ENCODE measurements around the gene MEF2C.
"Not testable (repeated sequence)": the region's sequence is repeated elsewhere in the genome, so short reads cannot be mapped to it uniquely, and the experiment has no call there.

Gene MEF2C

GRCh38 chr5:88868468-88869068 is 14.4 kb downstream of the MEF2C start:
- DNase-seq (ENCODE audit: insufficient read length, low spot score), result no peak
- FAIRE-seq, result no peak

GRCh38 chr5:88867638-88868037 is 15.3 kb downstream of the MEF2C start:
- FAIRE-seq (no peak), DNase-seq (ENCODE audit: insufficient read length, low spot score) (no peak)

DNA sequence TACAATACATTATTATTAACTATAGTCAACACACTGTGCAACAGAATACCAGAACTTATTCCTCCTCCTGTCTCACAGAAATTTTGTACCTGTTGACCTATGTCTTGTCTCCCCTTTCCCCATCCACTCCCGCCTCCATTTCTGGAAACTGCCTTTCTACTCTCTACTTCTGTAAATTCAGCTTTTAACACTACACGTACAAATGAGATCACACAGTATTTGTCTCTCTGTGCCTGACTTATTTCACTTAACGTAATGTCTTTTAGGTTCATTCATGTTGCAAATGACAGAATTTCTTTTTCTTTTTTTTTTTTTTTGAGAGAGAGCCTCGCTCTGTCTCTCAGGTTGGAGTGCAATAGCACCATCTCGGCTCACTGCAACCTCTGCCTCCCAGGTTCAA is 19.5 kb downstream of the MEF2C start:
- DNase-seq (ENCODE audit: insufficient read length, low spot score) (no peak), FAIRE-seq (no peak)

DNA sequence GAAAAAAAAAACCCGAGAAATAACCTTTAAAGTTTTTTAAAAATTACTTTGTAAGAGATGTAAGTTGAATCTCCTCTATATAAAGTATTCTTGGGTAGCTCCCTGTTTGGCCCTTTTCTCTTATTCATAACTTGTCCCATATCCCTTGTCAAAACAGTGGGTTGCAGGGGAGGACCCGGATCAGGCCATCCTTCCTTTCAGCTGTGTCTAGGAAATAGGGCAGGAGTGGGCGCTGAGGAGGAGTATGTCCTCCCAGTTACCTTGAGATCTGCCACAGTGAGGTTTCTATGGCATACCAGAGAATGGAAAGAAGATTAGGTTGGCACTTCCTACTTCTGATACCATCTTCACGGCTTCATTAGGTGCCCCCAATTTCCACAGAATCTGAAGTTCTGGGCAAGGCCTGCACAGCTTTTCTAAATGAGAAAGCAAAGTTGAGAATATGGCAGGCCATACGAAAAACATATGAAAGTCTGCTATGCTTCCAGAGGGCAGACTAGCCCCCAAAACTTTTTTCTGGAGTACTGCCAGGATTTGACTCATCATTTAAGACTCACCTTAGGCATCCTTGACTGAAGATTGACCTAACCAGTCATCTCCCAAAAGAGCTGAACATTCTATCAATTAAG is 20.3 kb downstream of the MEF2C start:
- FAIRE-seq, result no peak
- no peak for DNase-seq (ENCODE audit: insufficient read length, low spot score)

- DNase-seq (ENCODE audit: insufficient read length, low spot score) (no peak), FAIRE-seq (no peak)
Observed at GRCh38 chr5:88861231-88861630, 21.8 kb downstream of the MEF2C start.

- DNase-seq (ENCODE audit: insufficient read length, low spot score), result no peak
- FAIRE-seq, result no peak
Observed at GRCh38 chr5:88860501-88860900, 22.5 kb downstream of the MEF2C start.

GRCh38 chr5:88858392-88858791 is 24.6 kb downstream of the MEF2C start:
- no peak for DNase-seq (ENCODE audit: insufficient read length, low spot score)
- FAIRE-seq, result no peak

DNA sequence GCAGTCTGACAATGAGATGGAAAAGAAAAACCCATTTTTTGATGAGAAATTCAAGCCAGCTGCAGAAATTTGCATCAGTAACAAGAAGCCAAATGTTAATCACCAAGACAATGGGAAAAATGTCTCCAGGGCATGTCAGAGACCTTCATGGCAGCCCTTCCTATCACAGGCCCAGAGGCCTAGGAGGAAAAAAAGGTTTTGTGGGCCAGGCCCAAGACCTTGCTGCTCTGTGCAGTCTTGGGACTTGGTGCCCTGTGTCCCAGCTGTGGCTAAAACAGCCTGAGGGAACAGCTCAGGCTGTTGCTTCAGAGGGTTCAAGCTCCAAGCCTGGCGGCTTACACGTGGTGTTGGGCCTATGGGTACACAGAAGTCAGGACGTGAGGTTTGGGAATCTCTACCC is 26.6 kb downstream of the MEF2C start:
- DNase-seq (ENCODE audit: insufficient read length, low spot score); FAIRE-seq: not testable (repeated sequence)

DNA sequence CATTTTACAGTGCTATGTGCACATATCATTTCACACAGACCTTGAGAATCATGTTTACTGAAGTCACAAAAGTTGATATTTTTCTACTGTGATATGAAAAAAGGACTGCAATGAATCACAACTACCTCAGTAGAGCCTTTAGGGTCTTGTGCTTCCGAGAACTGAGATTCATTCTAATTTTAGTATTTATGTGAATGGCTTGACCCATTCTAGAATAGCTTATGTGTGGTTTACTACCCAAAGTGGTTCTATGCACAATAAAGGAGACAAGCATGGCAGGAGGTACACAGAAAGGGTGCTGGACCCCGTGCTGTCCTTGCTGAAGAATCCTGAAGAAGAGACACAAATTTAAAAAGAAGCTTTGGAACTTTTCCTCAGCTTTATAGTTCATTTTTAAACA is 28.2 kb downstream of the MEF2C start:
- no peak for DNase-seq (ENCODE audit: insufficient read length, low spot score)
- no peak for FAIRE-seq

- FAIRE-seq (no peak), DNase-seq (ENCODE audit: insufficient read length, low spot score) (no peak)
Observed at GRCh38 chr5:88847420-88847819, 35.6 kb downstream of the MEF2C start.

DNA sequence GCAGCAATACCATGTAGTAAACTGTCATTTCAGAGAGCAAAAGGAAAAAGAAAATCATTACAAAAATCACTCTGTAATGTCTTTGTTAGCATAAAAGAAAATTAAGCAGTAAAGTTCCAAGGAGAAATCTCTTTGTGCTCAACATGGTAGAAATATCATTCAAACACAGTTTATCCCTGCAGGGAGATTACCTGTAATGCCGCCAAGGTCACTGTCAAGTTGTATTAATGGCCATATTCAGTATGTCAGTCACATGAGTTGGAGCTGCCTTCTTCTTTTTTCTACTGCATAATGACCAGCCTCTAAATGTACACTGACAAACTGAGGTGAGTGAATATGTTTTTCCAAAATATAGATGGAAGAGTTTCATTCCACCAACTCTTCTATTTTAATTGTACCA is 36.5 kb downstream of the MEF2C start:
- no peak for FAIRE-seq
- DNase-seq (ENCODE audit: insufficient read length, low spot score), result no peak

DNA sequence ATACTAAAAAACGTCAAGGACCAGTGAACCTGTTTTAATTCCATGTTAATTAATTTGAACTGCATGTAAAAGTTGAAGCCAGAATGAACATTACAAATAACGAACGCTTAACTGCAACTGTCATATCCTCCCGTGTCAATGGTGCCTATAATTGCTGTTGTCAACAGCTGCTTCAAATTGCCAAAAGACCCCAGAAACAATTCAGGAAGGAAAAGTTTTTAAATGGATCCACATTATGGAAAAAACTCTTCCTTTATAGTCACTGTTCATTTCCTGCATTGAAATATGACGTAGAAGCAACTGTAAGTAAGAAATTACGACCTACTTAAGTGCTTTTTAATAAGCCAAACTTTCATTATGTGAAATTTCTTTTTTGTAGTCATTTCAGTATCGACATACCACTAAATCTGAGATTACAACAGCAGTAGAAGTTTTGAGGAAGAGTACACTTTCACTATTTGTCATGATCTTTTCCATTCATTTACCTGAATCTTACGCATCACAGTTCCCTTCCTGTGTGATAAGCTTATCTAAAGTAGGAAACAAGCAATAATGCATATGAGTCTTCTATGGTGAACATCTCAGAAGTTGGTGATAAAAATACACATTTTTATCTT is 37.8 kb downstream of the MEF2C start:
- no peak for DNase-seq (ENCODE audit: insufficient read length, low spot score)
- FAIRE-seq, result no peak

GRCh38 chr5:88842784-88843183 is 40.2 kb downstream of the MEF2C start:
- FAIRE-seq, result no peak

GRCh38 chr5:88841212-88841611 is 41.8 kb downstream of the MEF2C start:
- FAIRE-seq, result no peak
- no peak for DNase-seq (ENCODE audit: insufficient read length, low spot score)

More at GRCh38 chr5:88842784-88843183, 40.2 kb downstream of the MEF2C start:
- DNase-seq (ENCODE audit: insufficient read length, low spot score), result no peak

GRCh38 chr5:88840495-88840894 is 42.5 kb downstream of the MEF2C start:
- DNase-seq (ENCODE audit: insufficient read length, low spot score) (no peak), FAIRE-seq (no peak)

DNA sequence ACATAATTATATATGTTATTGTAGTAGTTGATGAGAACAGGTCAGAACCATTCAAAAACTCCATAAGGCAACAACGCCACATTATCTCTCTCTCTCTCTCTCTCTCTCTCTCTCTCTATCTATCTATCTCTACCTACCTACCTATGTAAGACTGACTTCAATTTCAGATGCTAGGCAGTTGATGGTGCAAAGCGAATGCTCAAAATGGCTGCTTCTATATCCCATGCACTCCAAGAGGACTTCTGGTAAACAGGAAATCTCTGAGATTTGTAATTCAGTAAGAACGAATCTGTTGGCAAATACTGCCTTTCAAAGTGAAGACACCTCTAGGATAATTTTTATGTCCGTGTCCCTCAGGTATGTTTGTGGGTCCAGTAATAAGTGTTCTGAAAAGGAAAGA is 43.7 kb downstream of the MEF2C start:
- FAIRE-seq (no peak), DNase-seq (ENCODE audit: insufficient read length, low spot score) (no peak)

- DNase-seq (ENCODE audit: insufficient read length, low spot score), result no peak
Observed at GRCh38 chr5:88838500-88838899, 44.5 kb downstream of the MEF2C start.

GRCh38 chr5:88837817-88838216 is 45.2 kb downstream of the MEF2C start:
- no peak for DNase-seq (ENCODE audit: insufficient read length, low spot score)
- FAIRE-seq, result no peak

More at GRCh38 chr5:88838500-88838899, 44.5 kb downstream of the MEF2C start:
- FAIRE-seq, result no peak

- no peak for FAIRE-seq
- no peak for DNase-seq (ENCODE audit: insufficient read length, low spot score)
Observed at GRCh38 chr5:88837222-88837621, 45.8 kb downstream of the MEF2C start.

DNA sequence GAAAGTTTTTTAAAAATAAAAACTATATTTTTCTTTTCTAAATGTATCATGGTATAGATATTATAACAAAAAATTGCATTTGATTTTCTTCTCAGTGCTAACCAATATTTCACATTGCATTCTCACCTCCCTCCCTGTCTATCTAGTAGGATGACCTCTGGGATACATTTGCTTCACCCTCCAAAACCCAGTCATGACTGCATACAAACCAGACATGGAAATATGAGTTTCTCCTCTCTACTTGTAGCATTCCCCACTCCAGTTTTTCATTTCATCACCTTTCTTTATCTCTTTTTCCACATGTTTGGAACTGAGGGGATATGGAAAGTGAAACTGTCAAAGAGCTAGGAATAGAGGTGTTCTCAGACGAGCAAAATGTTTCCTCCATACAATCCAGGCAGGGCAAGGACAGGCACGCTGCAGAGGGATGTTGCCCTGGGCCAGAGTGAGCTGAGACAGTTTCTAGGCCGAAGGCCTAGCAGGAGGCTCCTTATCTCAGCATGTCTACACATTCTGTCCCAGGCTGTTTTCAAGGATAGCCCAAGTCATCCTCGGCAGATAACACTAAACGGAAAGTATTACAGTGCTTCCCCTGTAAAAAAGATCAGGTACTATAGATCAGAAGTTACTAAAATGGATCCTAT is 46.7 kb downstream of the MEF2C start:
- FAIRE-seq (no peak), DNase-seq (ENCODE audit: insufficient read length, low spot score) (no peak)

- DNase-seq (ENCODE audit: insufficient read length, low spot score) (no peak), FAIRE-seq (no peak)
Observed at GRCh38 chr5:88834499-88834898, 48.5 kb downstream of the MEF2C start.

DNA sequence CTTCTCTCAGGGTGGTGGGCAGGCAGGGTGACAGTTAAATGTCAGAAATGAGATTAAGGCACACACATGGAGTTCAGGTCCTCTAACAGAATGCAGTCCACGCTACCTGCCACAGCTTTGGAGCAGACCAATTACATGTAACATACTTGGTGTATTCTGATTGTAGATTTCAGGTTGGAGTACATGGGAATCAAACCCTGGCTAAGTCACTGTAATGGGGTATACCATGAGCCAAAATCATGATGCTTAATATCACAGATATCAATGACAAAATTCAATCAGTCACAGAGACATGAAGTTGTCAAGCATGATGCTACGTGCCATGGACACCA is 48.9 kb downstream of the MEF2C start:
- DNase-seq (ENCODE audit: insufficient read length, low spot score) (no peak), FAIRE-seq (no peak)

Data from HTR-8/SVneo (cell line).